AG04450 (cell line): Measurements from ENCODE around the gene NUP214. TPM values are rescaled to one million over a fixed set of nuclear protein-coding genes. Genes with fewer than 3 reads are reported as not detected.

ENCODE experiments used
- CTCF ChIA-PET: fragments of 300-600, 350-600 bp; formaldehyde crosslinking; extraction: SDS; loops from one replicate; lab custom pipeline; 2022; ENCODE audit warnings: antibody characterized with exemption, inconsistent platforms; lab: Charles Lee
- POLR2A ChIA-PET: fragments of 350-600 bp; formaldehyde crosslinking; extraction: SDS; loops from one replicate; lab custom pipeline; 2021; ENCODE audit warnings: antibody characterized with exemption, inconsistent platforms; lab: Yijun Ruan, JAX
- DNase-seq: peaks from one replicate; pipeline ENCODE4 v3.0.0-alpha.2; 2011; ENCODE audit warnings: low read depth, low spot score
- H3K27ac ChIP-seq: one replicate; pipeline ENCODE4 v1.5.1; 2012; ENCODE audit warnings: low read depth, low read length, control low read depth
- H3K27me3 ChIP-seq: one replicate; pipeline ENCODE4 v1.6.0; 2012; ENCODE audit warnings: low read length; ENCODE audit not compliant: control insufficient read depth, insufficient read depth
- H3K4me3 ChIP-seq: 2 replicates; pipeline ENCODE4 v1.5.1; 2011; ENCODE audit warnings: mild to moderate bottlenecking, low read depth, low read length, control low read depth
- H3K9me3 ChIP-seq: 2 replicates; pipeline ENCODE4 v1.5.1; 2012; ENCODE audit warnings: low read length; ENCODE audit not compliant: control insufficient read depth, insufficient read depth
- polyA plus RNA-seq: library from polyadenylated mRNA; depleted of rRNA; stranded (reverse); fragments of >200 nt; gene quantifications from 2 replicates; pipeline ENCODE4 v1.2.3, GENCODE V29; 2011
- TF ChIP-seq, protein P1 (sequence below): IDR thresholded peaks from 2 replicates; pipeline ENCODE4 v1.5.1; 2011; ENCODE audit warnings: low read depth, low read length, control low read depth, inconsistent platforms

NUP214 gene
- polyA plus RNA-seq, 1 experiment: 7.9 TPM

GRCh38 chr9:131103535-131103934 is 21.9 kb upstream of the NUP214 start:
- ChIA-PET POLR2A (no interaction called here), CTCF (no interaction called here)
- no peak overlapping the region for H3K27ac ChIP-seq
- no peak for DNase-seq
- H3K9me3 ChIP-seq: no peaks in the 10 kb centered on the region
- no peak overlapping the region for H3K4me3 ChIP-seq
- TF ChIP-seq, protein P1, sequence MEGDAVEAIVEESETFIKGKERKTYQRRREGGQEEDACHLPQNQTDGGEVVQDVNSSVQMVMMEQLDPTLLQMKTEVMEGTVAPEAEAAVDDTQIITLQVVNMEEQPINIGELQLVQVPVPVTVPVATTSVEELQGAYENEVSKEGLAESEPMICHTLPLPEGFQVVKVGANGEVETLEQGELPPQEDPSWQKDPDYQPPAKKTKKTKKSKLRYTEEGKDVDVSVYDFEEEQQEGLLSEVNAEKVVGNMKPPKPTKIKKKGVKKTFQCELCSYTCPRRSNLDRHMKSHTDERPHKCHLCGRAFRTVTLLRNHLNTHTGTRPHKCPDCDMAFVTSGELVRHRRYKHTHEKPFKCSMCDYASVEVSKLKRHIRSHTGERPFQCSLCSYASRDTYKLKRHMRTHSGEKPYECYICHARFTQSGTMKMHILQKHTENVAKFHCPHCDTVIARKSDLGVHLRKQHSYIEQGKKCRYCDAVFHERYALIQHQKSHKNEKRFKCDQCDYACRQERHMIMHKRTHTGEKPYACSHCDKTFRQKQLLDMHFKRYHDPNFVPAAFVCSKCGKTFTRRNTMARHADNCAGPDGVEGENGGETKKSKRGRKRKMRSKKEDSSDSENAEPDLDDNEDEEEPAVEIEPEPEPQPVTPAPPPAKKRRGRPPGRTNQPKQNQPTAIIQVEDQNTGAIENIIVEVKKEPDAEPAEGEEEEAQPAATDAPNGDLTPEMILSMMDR: no peak
- H3K27me3 ChIP-seq: peaks cover 26% of the 10 kb centered on the region

- peaks cover 26% of the 10 kb centered on the region for H3K27me3 ChIP-seq
- no peak overlapping the region for H3K27ac ChIP-seq
- no peak for DNase-seq
- TF ChIP-seq, protein P1: no peak
- no peaks in the 10 kb centered on the region for H3K9me3 ChIP-seq
- no peak overlapping the region for H3K4me3 ChIP-seq
- ChIA-PET POLR2A (no interaction called here), CTCF (no interaction called here)
Measured at GRCh38 chr9:131104016-131104740, 21.2 kb upstream of the NUP214 start.

DNA sequence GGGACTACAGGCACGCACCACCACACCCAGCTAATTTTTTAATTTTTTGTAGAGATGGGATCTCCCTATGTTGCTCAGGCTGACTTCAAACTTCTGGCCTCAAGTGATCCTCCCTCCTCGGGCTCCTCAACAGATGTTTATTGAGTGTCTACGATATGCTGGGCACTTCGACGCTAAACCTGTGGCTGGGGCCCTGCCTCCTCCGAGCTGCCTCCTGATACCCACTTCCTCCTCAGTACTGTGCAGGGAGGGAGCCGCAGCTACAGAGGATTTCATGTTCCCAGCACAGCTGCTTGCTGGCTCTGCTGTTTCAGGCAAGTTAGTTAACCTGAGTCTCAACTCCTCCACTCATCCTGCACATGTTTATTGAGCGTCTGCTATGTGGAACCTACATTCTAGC is 19.4 kb upstream of the NUP214 start:
- Histone ChIP-seq H3K4me3 (no peak overlapping the region), H3K27me3 (peaks cover 24% of the 10 kb centered on the region), H3K9me3 (no peaks in the 10 kb centered on the region), H3K27ac (no peak overlapping the region)
- POLR2A ChIA-PET: no interaction called here
- TF ChIP-seq, protein P1: no peak
- no peak for DNase-seq
- CTCF ChIA-PET: no interaction called here

GRCh38 chr9:131107760-131108159 is 17.6 kb upstream of the NUP214 start:
- H3K9me3 ChIP-seq: no peaks in the 10 kb centered on the region
- DNase-seq: no peak
- H3K27ac ChIP-seq: no peak overlapping the region
- POLR2A ChIA-PET: interaction anchor here (0.7 kb wide), 1 partner anchor 100 kb away, joined by 7 read pairs; no protein-coding TSS in a partner anchor
- CTCF ChIA-PET: no interaction called here
- no peak overlapping the region for H3K4me3 ChIP-seq
- peaks cover 24% of the 10 kb centered on the region for H3K27me3 ChIP-seq
- TF ChIP-seq, protein P1: no peak

DNA sequence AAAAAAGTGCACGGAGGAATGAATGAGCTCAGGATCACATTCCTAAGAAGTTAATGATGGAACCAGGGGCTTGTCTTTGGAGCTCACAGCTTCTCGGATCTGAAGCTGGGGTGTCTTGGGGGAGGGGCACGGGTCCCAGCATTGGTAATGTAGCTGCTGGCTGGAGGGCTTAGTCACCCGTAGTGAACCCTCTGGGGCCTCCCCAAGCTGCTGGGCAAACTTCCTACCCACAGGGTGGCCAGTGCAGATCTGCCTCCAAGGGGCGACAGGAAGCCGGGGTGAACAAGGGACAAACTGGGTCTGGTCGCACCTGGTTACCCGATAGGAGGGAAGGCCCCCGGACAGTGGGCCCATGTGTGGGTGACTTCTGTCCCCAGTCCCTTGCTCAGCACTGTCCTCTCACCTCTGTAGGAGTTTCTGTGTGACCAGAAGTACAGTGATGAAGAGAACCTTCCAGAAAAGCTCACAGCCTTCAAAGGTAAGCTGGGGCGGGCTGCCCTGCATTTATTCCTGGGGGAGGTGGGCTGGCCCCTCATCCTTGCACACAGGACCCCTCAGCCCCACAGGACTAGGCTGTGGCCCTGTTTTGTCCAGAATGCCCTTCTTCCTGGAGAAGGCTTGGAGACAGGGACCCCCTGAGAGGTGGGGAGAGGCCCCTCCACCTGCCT is 14.1 kb upstream of the NUP214 start:
- CTCF ChIA-PET: interaction anchor here (0.6 kb wide), 1 partner anchor 1004 kb away, joined by 3 read pairs; no protein-coding TSS in a partner anchor
- no peak overlapping the region for H3K4me3 ChIP-seq
- TF ChIP-seq, protein P1: no peak
- DNase-seq: no peak
- no peaks in the 10 kb centered on the region for H3K9me3 ChIP-seq
- H3K27ac ChIP-seq: no peak overlapping the region
- POLR2A ChIA-PET: interaction anchor here (0.6 kb wide), 1 partner anchor 108 kb away, joined by 3 read pairs; no protein-coding TSS in a partner anchor
- H3K27me3 ChIP-seq: peaks cover 16% of the 10 kb centered on the region
